Glomerular visceral epithelial cell (primary cell): Measurements from ENCODE around the gene PLEKHH2.

ENCODE experiments used
- DNase-seq: peaks from one replicate; pipeline ENCODE4 v3.0.0-alpha.2; 2016; ENCODE audit errors: extremely low spot score

The PLEKHH2 gene

GRCh38 chr2:43812006-43812405 lies 174.9 kb downstream of the PLEKHH2 start:
- no peak for DNase-seq

DNA sequence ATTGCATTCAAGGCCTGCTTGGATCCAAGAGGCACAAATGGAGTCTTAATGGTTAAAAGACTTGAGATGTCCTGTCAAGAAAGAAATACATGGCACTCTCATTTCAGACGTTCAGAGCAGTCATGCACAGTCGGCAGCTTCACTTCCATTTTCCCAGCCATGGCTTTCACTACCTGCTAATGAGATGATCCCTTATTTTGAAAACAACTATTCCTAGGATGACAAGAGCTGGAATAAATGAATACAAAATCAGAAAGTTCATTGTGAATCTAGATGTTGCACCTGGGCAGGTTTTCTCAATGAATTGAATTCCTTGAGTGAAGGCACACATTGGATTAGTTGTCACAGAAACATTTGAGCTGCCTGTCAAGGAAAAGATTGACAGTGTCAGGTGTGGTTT lies 175.9 kb downstream of the PLEKHH2 start:
- no peak for DNase-seq

DNA sequence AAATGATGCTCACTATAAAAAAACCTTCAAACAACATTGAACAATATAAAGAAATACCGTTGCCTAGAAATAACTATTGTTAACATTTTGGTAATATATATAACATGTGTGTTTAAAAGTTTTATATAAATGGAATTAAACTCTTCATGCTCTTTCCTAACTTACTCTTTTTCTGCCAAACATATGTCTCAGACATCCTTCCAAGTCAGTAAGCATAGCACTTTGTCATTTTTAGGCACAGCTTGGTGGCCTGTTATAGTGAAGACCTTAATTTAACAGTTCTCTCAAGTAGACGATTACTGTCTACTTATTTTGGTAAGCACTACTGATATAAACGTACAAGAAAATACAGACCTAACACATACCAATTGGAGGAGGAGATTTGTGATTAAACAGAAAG lies 177.7 kb downstream of the PLEKHH2 start:
- DNase-seq = no peak
